ENCODE data around the gene SH3GL3.

SH3GL3 gene

GRCh38 chr15:83514584-83514983 lies 67.4 kb downstream of the SH3GL3 start:
- no peak for DNase-seq

GRCh38 chr15:83515164-83515563 lies 68.0 kb downstream of the SH3GL3 start:
- DNase-seq = no peak

GRCh38 chr15:83516935-83517334 lies 69.8 kb downstream of the SH3GL3 start:
- DNase-seq = no peak

- DNase-seq = no peak
These were observed 79.2 kb downstream of the SH3GL3 start for GRCh38 chr15:83526319-83526718.

- DNase-seq = no peak
These were observed 86.3 kb downstream of the SH3GL3 start for GRCh38 chr15:83533410-83533962.

GRCh38 chr15:83537606-83538005 lies 90.5 kb downstream of the SH3GL3 start:
- no peak for DNase-seq

GRCh38 chr15:83538682-83539081 lies 91.5 kb downstream of the SH3GL3 start:
- no peak for DNase-seq

- DNase-seq = no peak
These were observed 98.8 kb downstream of the SH3GL3 start for GRCh38 chr15:83545804-83546511.

GRCh38 chr15:83546512-83546888 lies 99.4 kb downstream of the SH3GL3 start:
- DNase-seq = no peak

- DNase-seq = no peak
These were observed 100.0 kb downstream of the SH3GL3 start for GRCh38 chr15:83547168-83547567.

GRCh38 chr15:83549623-83550022 lies 102.5 kb downstream of the SH3GL3 start:
- DNase-seq = no peak

- no peak for DNase-seq
These were observed 107.4 kb downstream of the SH3GL3 start for GRCh38 chr15:83554558-83554957.

- no peak for DNase-seq
These were observed 108.2 kb downstream of the SH3GL3 start for GRCh38 chr15:83555383-83555782.

- no peak for DNase-seq
These were observed 108.9 kb downstream of the SH3GL3 start for GRCh38 chr15:83556068-83556467.

- no peak for DNase-seq
These were observed 109.6 kb downstream of the SH3GL3 start for GRCh38 chr15:83556754-83557153.

GRCh38 chr15:83558146-83558545 lies 111.0 kb downstream of the SH3GL3 start:
- DNase-seq = no peak

GRCh38 chr15:83559310-83559966 lies 112.3 kb downstream of the SH3GL3 start:
- peak; percentile 20 for DNase-seq

GRCh38 chr15:83561661-83562060 lies 114.5 kb downstream of the SH3GL3 start:
- DNase-seq = no peak

- DNase-seq = no peak
These were observed 118.0 kb downstream of the SH3GL3 start for GRCh38 chr15:83565138-83565537.

- no peak for DNase-seq
These were observed 118.5 kb downstream of the SH3GL3 start for GRCh38 chr15:83565553-83566159.

- no peak for DNase-seq
These were observed 120.2 kb downstream of the SH3GL3 start for GRCh38 chr15:83567318-83567717.

GRCh38 chr15:83569341-83569740 lies 122.2 kb downstream of the SH3GL3 start:
- no peak for DNase-seq

GRCh38 chr15:83570756-83571155 lies 123.6 kb downstream of the SH3GL3 start:
- DNase-seq = no peak
